Activated T-cell treated with anti-CD3 and anti-CD28 coated beads, Interleukin-2, amount 50 U/mL, for 4 hours (primary cell): Measurements from ENCODE around the gene TFIP11. TPM values are rescaled to one million over a fixed set of nuclear protein-coding genes. Genes with fewer than 3 reads are reported as not detected.

ENCODE experiments used
- ATAC-seq, 2 donors: fragments of 200-7000 bp; cut with Tn5 transposase; one replicate each; pipeline ENCODE4 v1.10.0; 2021
- DNase-seq: peaks from one replicate; pipeline ENCODE4 v3.0.0-alpha.2; 2020
- H3K27me3 Mint-ChIP-seq: one replicate; pipeline ENCODE4 v1.8.0; 2021; ENCODE audit warnings: low read depth, mixed read lengths
- H3K36me3 Mint-ChIP-seq: one replicate; pipeline ENCODE4 v1.8.0; 2022; ENCODE audit warnings: mixed read lengths; ENCODE audit not compliant: insufficient read depth
- H3K4me1 Mint-ChIP-seq: one replicate; pipeline ENCODE4 v1.8.0; 2021; ENCODE audit warnings: low read depth, mixed read lengths
- H3K4me3 Mint-ChIP-seq: one replicate; pipeline ENCODE4 v1.8.0; 2021; ENCODE audit warnings: mild to moderate bottlenecking, moderate library complexity, mixed read lengths
- H3K9me3 Mint-ChIP-seq: one replicate; pipeline ENCODE4 v1.8.0; 2021; ENCODE audit warnings: mixed read lengths
- total RNA-seq, 3 donors: library from RNA; stranded (reverse); gene quantifications; one replicate each; pipeline ENCODE4 v1.2.1, GENCODE V29; 2021

Gene TFIP11
- 10 to 100 TPM; 52.4 to 68.5 (median 61.0) TPM for total RNA-seq

GRCh38 chr22:26512149-26512793, at the start of gene TFIP11:
TSS of gene TFIP11 (minus strand) at chr22:26512473. CDS start at chr22:26510272, 2,201 bp downstream.
- DNase-seq: peak; percentile 87
- H3K36me3 Mint-ChIP-seq: peaks cover 20% of the 10 kb centered on the region
- H3K4me3 Mint-ChIP-seq: peak within 1 kb of the TSS; percentile 100
- peak; percentile 97 to 99 for ATAC-seq
- H3K9me3 Mint-ChIP-seq: no peaks in the 10 kb centered on the region
- H3K27me3 Mint-ChIP-seq: no peaks in the 10 kb centered on the region
- H3K4me1 Mint-ChIP-seq: peaks cover 47% of the 10 kb centered on the region

GRCh38 chr22:26561756-26562417, 49.6 kb upstream of the TFIP11 start:
- Mint-ChIP-seq H3K36me3 (peaks cover 2% of the 10 kb centered on the region), H3K4me3 (no peak overlapping the region), H3K9me3 (no peaks in the 10 kb centered on the region), H3K4me1 (peaks cover 21% of the 10 kb centered on the region), H3K27me3 (no peaks in the 10 kb centered on the region)
- DNase-seq (no peak), ATAC-seq (no peak)

- Mint-ChIP-seq H3K4me3 (no peak overlapping the region), H3K4me1 (peaks cover 21% of the 10 kb centered on the region), H3K27me3 (no peaks in the 10 kb centered on the region), H3K9me3 (no peaks in the 10 kb centered on the region), H3K36me3 (no peaks in the 10 kb centered on the region)
- ATAC-seq (no peak), DNase-seq (no peak)
These were observed 47.8 kb upstream of the TFIP11 start for GRCh38 chr22:26559961-26560575.

GRCh38 chr22:26558248-26558895, 46.1 kb upstream of the TFIP11 start:
- Mint-ChIP-seq H3K4me1 (peaks cover 18% of the 10 kb centered on the region), H3K27me3 (no peaks in the 10 kb centered on the region), H3K4me3 (no peak overlapping the region), H3K9me3 (no peaks in the 10 kb centered on the region), H3K36me3 (no peaks in the 10 kb centered on the region)
- ATAC-seq: no peak
- no peak for DNase-seq

- DNase-seq: no peak
- Mint-ChIP-seq H3K9me3 (no peaks in the 10 kb centered on the region), H3K27me3 (no peaks in the 10 kb centered on the region)
These were observed 44.6 kb upstream of the TFIP11 start for GRCh38 chr22:26556904-26557303.

GRCh38 chr22:26555478-26555877, 43.2 kb upstream of the TFIP11 start:
- no peaks in the 10 kb centered on the region for H3K27me3 Mint-ChIP-seq
- ATAC-seq (no peak), DNase-seq (no peak)
- peaks cover 15% of the 10 kb centered on the region for H3K4me1 Mint-ChIP-seq
- H3K36me3 Mint-ChIP-seq: no peaks in the 10 kb centered on the region
- no peaks in the 10 kb centered on the region for H3K9me3 Mint-ChIP-seq
- H3K4me3 Mint-ChIP-seq: no peak overlapping the region

More at GRCh38 chr22:26556904-26557303, 44.6 kb upstream of the TFIP11 start:
- Mint-ChIP-seq H3K4me1 (peaks cover 15% of the 10 kb centered on the region), H3K36me3 (no peaks in the 10 kb centered on the region), H3K4me3 (no peak overlapping the region)
- ATAC-seq: no peak

- ATAC-seq (no peak), DNase-seq (no peak)
- no peaks in the 10 kb centered on the region for H3K9me3 Mint-ChIP-seq
- no peak overlapping the region for H3K4me3 Mint-ChIP-seq
- H3K27me3 Mint-ChIP-seq: no peaks in the 10 kb centered on the region
- H3K4me1 Mint-ChIP-seq: peaks cover 15% of the 10 kb centered on the region
- no peaks in the 10 kb centered on the region for H3K36me3 Mint-ChIP-seq
These were observed 42.7 kb upstream of the TFIP11 start for GRCh38 chr22:26554956-26555355.

- H3K4me3 Mint-ChIP-seq: no peak overlapping the region
- H3K4me1 Mint-ChIP-seq: peaks cover 13% of the 10 kb centered on the region
- no peaks in the 10 kb centered on the region for H3K27me3 Mint-ChIP-seq
- ATAC-seq (no peak), DNase-seq (no peak)
- no peaks in the 10 kb centered on the region for H3K9me3 Mint-ChIP-seq
- no peaks in the 10 kb centered on the region for H3K36me3 Mint-ChIP-seq
These were observed 40.9 kb upstream of the TFIP11 start for GRCh38 chr22:26553056-26553752.

GRCh38 chr22:26552466-26552865, 40.2 kb upstream of the TFIP11 start:
- ATAC-seq (no peak), DNase-seq (no peak)
- H3K36me3 Mint-ChIP-seq: no peaks in the 10 kb centered on the region
- peaks cover 18% of the 10 kb centered on the region for H3K4me1 Mint-ChIP-seq
- H3K9me3 Mint-ChIP-seq: no peaks in the 10 kb centered on the region
- no peak overlapping the region for H3K4me3 Mint-ChIP-seq
- no peaks in the 10 kb centered on the region for H3K27me3 Mint-ChIP-seq

GRCh38 chr22:26551568-26551967, 39.3 kb upstream of the TFIP11 start:
- peak overlapping the region; percentile 26 for H3K4me3 Mint-ChIP-seq
- DNase-seq (no peak), ATAC-seq (no peak)
- H3K9me3 Mint-ChIP-seq: no peaks in the 10 kb centered on the region
- peaks cover 1% of the 10 kb centered on the region for H3K36me3 Mint-ChIP-seq
- H3K27me3 Mint-ChIP-seq: no peaks in the 10 kb centered on the region
- H3K4me1 Mint-ChIP-seq: peaks cover 25% of the 10 kb centered on the region

- ATAC-seq (no peak), DNase-seq (no peak)
- no peaks in the 10 kb centered on the region for H3K27me3 Mint-ChIP-seq
- H3K9me3 Mint-ChIP-seq: no peaks in the 10 kb centered on the region
- H3K4me3 Mint-ChIP-seq: no peak overlapping the region
- peaks cover 25% of the 10 kb centered on the region for H3K4me1 Mint-ChIP-seq
- H3K36me3 Mint-ChIP-seq: peaks cover 4% of the 10 kb centered on the region
These were observed 38.3 kb upstream of the TFIP11 start for GRCh38 chr22:26550498-26551033.

- H3K27me3 Mint-ChIP-seq: no peaks in the 10 kb centered on the region
- no peaks in the 10 kb centered on the region for H3K9me3 Mint-ChIP-seq
- H3K36me3 Mint-ChIP-seq: peaks cover 4% of the 10 kb centered on the region
- DNase-seq (no peak), ATAC-seq (no peak)
- peaks cover 26% of the 10 kb centered on the region for H3K4me1 Mint-ChIP-seq
- H3K4me3 Mint-ChIP-seq: no peak overlapping the region
These were observed 37.7 kb upstream of the TFIP11 start for GRCh38 chr22:26549902-26550497.

GRCh38 chr22:26548984-26549383, 36.7 kb upstream of the TFIP11 start:
- H3K9me3 Mint-ChIP-seq: no peaks in the 10 kb centered on the region
- ATAC-seq: no peak
- H3K36me3 Mint-ChIP-seq: peaks cover 4% of the 10 kb centered on the region
- H3K27me3 Mint-ChIP-seq: no peaks in the 10 kb centered on the region
- no peak for DNase-seq
- H3K4me1 Mint-ChIP-seq: peaks cover 25% of the 10 kb centered on the region
- H3K4me3 Mint-ChIP-seq: no peak overlapping the region
